ENCODE results near the gene UTP3.
"Not testable (repeated sequence)": the region's sequence is repeated elsewhere in the genome, so short reads cannot be mapped to it uniquely, and the experiment has no call there.

Gene UTP3

GRCh38 chr4:70725633-70726032 lies 37.3 kb downstream of the UTP3 start:
- in situ Hi-C loops (cut with MboI; ENCODE audit: low sequenced_read_pairs, unreplicated experiment): no loop called here
- DNase-seq (ENCODE audit: low spot score): no peak

GRCh38 chr4:70726515-70726914 lies 38.2 kb downstream of the UTP3 start:
- in situ Hi-C loops (cut with MboI; ENCODE audit: low sequenced_read_pairs, unreplicated experiment); DNase-seq (ENCODE audit: low spot score): not testable (repeated sequence)

More at GRCh38 chr4:70725633-70726032, 37.3 kb downstream of the UTP3 start:
- TF ChIP-seq, protein P1, sequence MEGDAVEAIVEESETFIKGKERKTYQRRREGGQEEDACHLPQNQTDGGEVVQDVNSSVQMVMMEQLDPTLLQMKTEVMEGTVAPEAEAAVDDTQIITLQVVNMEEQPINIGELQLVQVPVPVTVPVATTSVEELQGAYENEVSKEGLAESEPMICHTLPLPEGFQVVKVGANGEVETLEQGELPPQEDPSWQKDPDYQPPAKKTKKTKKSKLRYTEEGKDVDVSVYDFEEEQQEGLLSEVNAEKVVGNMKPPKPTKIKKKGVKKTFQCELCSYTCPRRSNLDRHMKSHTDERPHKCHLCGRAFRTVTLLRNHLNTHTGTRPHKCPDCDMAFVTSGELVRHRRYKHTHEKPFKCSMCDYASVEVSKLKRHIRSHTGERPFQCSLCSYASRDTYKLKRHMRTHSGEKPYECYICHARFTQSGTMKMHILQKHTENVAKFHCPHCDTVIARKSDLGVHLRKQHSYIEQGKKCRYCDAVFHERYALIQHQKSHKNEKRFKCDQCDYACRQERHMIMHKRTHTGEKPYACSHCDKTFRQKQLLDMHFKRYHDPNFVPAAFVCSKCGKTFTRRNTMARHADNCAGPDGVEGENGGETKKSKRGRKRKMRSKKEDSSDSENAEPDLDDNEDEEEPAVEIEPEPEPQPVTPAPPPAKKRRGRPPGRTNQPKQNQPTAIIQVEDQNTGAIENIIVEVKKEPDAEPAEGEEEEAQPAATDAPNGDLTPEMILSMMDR (IDR thresholded peaks at IDR 0.05; ENCODE audit: borderline replicate concordance, control extremely low read depth, extremely low read depth, insufficient read depth, missing control alignments): no peak

DNA sequence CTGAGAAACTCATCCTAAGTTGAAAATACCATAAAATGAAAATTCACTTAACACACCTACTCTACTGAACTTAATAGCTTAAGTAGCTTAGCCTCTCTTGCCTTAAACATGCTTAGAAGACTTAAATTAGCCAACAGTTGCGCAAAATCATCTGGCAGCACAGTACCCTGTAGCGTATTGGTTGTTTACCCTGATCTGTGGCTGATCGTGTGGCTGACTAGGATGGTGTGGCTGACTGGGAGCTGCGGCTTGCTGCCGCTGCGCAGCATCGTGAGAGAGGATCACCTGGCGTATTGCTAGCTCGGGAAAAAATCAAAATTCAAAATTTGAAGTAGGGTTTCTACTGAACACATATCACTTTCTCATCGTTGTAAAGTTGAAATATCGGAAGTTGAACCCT lies 39.8 kb downstream of the UTP3 start:
- TF ChIP-seq, protein P1 (IDR thresholded peaks at IDR 0.05; ENCODE audit: borderline replicate concordance, control extremely low read depth, extremely low read depth, insufficient read depth, missing control alignments): no peak
- no peak for DNase-seq (ENCODE audit: low spot score)
- in situ Hi-C loops (cut with MboI; ENCODE audit: low sequenced_read_pairs, unreplicated experiment): no loop called here

DNA sequence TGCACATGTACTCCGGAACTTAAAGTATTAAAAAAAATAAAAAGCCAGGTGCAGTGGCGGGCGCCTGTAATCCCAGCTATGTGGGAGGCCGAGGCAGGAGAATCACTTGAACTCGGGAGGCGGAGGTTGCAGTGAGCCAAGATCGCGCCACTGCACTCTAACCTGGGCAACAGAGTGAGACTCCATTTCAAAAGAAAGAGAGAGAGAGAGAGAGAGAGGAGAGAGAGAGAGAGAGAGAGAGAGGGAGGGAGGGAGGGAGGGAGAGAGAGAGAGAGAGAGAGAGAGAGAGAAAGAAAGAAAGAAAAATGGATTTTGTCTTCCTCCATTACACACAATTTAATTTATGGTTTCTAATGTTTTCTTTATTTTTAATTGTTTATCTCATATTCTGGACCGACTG lies 44.5 kb downstream of the UTP3 start:
- in situ Hi-C loops (cut with MboI; ENCODE audit: low sequenced_read_pairs, unreplicated experiment); DNase-seq (ENCODE audit: low spot score): not testable (repeated sequence)

- TF ChIP-seq, protein P1 (IDR thresholded peaks at IDR 0.05; ENCODE audit: borderline replicate concordance, control extremely low read depth, extremely low read depth, insufficient read depth, missing control alignments): no peak
- DNase-seq (ENCODE audit: low spot score): peak; percentile 65
Observed at GRCh38 chr4:70734168-70734954, 46.0 kb downstream of the UTP3 start.

DNA sequence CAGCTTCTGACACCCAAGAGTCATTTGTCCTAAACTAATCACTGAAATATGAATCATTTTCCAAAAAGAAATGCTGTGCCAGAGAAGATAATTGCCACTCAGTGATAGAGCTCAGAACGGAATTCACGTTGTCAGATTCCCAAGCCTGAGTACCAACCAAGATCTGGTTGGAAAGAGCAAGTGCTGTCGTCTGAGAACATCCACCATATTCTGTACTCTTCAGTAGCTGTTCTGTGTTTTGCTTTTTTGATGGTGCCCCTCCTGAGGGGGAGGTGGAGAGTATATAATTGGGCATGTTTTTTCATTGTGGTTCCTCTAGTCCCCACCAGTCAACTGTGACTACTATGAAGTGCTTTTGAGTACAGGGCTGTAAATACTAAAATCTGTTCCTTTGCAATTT lies 46.6 kb downstream of the UTP3 start:
- in situ Hi-C loops (cut with MboI; ENCODE audit: low sequenced_read_pairs, unreplicated experiment): no loop called here

More at GRCh38 chr4:70734168-70734954, 46.0 kb downstream of the UTP3 start:
- in situ Hi-C loops (cut with MboI; ENCODE audit: low sequenced_read_pairs, unreplicated experiment): no loop called here

GRCh38 chr4:70735915-70736314 lies 47.6 kb downstream of the UTP3 start:
- DNase-seq (ENCODE audit: low spot score); in situ Hi-C loops (cut with MboI; ENCODE audit: low sequenced_read_pairs, unreplicated experiment): not testable (repeated sequence)
- TF ChIP-seq, protein P1 (IDR thresholded peaks at IDR 0.05; ENCODE audit: borderline replicate concordance, control extremely low read depth, extremely low read depth, insufficient read depth, missing control alignments): peak; percentile 41

More for the DNA sequence above, 46.6 kb downstream of the UTP3 start:
- no peak for DNase-seq (ENCODE audit: low spot score)
- TF ChIP-seq, protein P1 (IDR thresholded peaks at IDR 0.05; ENCODE audit: borderline replicate concordance, control extremely low read depth, extremely low read depth, insufficient read depth, missing control alignments): no peak
